GM23248 (cell line): ENCODE results near the gene FAM186B. TPM values are rescaled to one million over a fixed set of nuclear protein-coding genes. Genes with fewer than 3 reads are reported as not detected.
"Not testable (repeated sequence)": the region's sequence is repeated elsewhere in the genome, so short reads cannot be mapped to it uniquely, and the experiment has no call there.

ENCODE experiments used
- DNase-seq: peaks from one replicate; pipeline ENCODE4 v3.0.0-alpha.2; 2015
- H2AFZ ChIP-seq: fragments of 200-600 bp; sonication (generic); 2 replicates; pipeline ENCODE4 v1.6.1; 2016; ENCODE audit warnings: antibody characterized with exemption
- H3F3A ChIP-seq: fragments of 200-600 bp; sonication (generic); 2 replicates; pipeline ENCODE4 v1.6.1; 2016; ENCODE audit warnings: mild to moderate bottlenecking, antibody characterized with exemption, mixed run types; ENCODE audit not compliant: insufficient read depth
- H3K27ac ChIP-seq: fragments of 200-600 bp; sonication (generic); 2 replicates; pipeline ENCODE4 v1.5.1; 2016; ENCODE audit warnings: mild to moderate bottlenecking
- H3K27me3 ChIP-seq: fragments of 200-600 bp; sonication (generic); replicated peaks from 2 replicates; pipeline ENCODE4 v1.6.1; 2016; ENCODE audit warnings: mild to moderate bottlenecking; ENCODE audit not compliant: insufficient read depth
- H3K36me3 ChIP-seq: fragments of 200-600 bp; sonication (generic); 2 replicates; pipeline ENCODE4 v1.6.1; 2016; ENCODE audit warnings: low read depth, mild to moderate bottlenecking
- H3K4me1 ChIP-seq: fragments of 200-600 bp; sonication (generic); 2 replicates; pipeline ENCODE4 v1.6.1; 2016; ENCODE audit warnings: mild to moderate bottlenecking; ENCODE audit not compliant: insufficient read depth
- H3K4me2 ChIP-seq: fragments of 200-600 bp; sonication (generic); one replicate; pipeline ENCODE4 v1.6.1; 2016; ENCODE audit warnings: mild to moderate bottlenecking; ENCODE audit not compliant: unreplicated experiment
- H3K4me3 ChIP-seq: fragments of 200-600 bp; sonication (generic); 2 replicates; pipeline ENCODE4 v1.5.1; 2016; ENCODE audit warnings: mild to moderate bottlenecking
- H3K79me2 ChIP-seq: fragments of 200-600 bp; sonication (generic); 2 replicates; pipeline ENCODE4 v1.6.1; 2016; ENCODE audit warnings: mild to moderate bottlenecking; ENCODE audit not compliant: insufficient read depth
- H3K9ac ChIP-seq: fragments of 200-600 bp; sonication (generic); 2 replicates; pipeline ENCODE4 v1.6.1; 2016; ENCODE audit warnings: mild to moderate bottlenecking
- H3K9me2 ChIP-seq: fragments of 200-600 bp; sonication (generic); 2 replicates; pipeline ENCODE4 v1.6.1; 2016; ENCODE audit warnings: mixed run types, mild to moderate bottlenecking, moderate library complexity; ENCODE audit not compliant: insufficient read depth
- H3K9me3 ChIP-seq: fragments of 200-600 bp; sonication (generic); one replicate; pipeline ENCODE4 v1.6.1; 2017; ENCODE audit warnings: low read depth
- H4K20me1 ChIP-seq: fragments of 200-600 bp; sonication (generic); 2 replicates; pipeline ENCODE4 v1.6.0; 2016; ENCODE audit not compliant: insufficient read depth
- EZH2 ChIP-seq: fragments of 200-600 bp; sonication (generic); IDR thresholded peaks from 2 replicates; pipeline ENCODE4 v1.6.1; 2018; ENCODE audit warnings: antibody characterized with exemption, mild to moderate bottlenecking; ENCODE audit not compliant: insufficient read depth, poor library complexity, severe bottlenecking
- EZH2phosphoT487 ChIP-seq: fragments of 200-600 bp; sonication (generic); IDR thresholded peaks from 2 replicates; pipeline ENCODE4 v1.6.1; 2018; ENCODE audit warnings: antibody characterized with exemption, moderate library complexity, mild to moderate bottlenecking, low read depth; ENCODE audit not compliant: insufficient read depth
- WGBS, 2 experiments: methylation state at CpG; one replicate each; pipeline ENCODE4 v1.1.6; 2015 to 2017; ENCODE audit warnings: low lambda C conversion rate in 2 of 2, low coverage in 1 of 2; ENCODE audit errors: missing lambda C conversion rate in 2 of 2; 5-methylcytosine and 5-hydroxymethylcytosine counted together
- in situ Hi-C: fragments of 300-500 bp; cut with MboI; formaldehyde crosslinking; loops from 2 replicates; pipeline ENCODE4 v1.15.0; 2020
- polyA plus RNA-seq: library from polyadenylated mRNA; unstranded; fragments of >200 nt; fragmentation: Nextera tagmentation; extraction: Ambion mirVana; gene quantifications from 2 replicates; pipeline ENCODE4 v1.2.1, GENCODE V29; 2016
- total RNA-seq: library from RNA; depleted of rRNA; stranded (reverse); fragments of >200 nt; shearing (Covaris generic); gene quantifications from 2 replicates; pipeline ENCODE4 v1.2.3, GENCODE V29; 2014

Gene FAM186B
- total and polyA plus RNA-seq, 2 experiments from 2014 or later: 0.22 to 0.38 TPM

DNA sequence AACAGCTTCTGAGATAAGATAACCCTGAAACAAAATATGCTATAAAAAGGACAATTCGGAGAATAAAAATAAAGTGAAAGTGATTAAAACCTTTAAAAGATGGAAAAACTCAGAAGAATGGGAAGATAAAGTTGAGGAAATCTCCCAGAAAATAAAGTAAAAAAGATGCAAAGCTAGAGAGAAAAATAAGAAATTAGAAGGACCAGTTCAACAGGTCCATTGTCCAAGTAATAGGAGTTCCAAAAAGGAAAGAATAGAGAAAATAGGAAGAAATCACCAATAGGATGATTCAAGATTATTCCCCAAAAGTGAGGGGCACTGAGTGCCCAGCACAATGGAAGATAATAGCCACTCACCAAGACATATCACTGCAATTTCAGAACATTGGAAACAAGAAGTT lies 13.1 kb upstream of the FAM186B start:
- no peaks in the 10 kb centered on the region for H3K9me3 ChIP-seq
- no peak overlapping the region for H3K4me2 ChIP-seq
- TF ChIP-seq EZH2: no peak
- no peak for TF ChIP-seq EZH2phosphoT487
- in situ Hi-C loops: no loop called here
- H3K9me2 ChIP-seq: no peaks in the 10 kb centered on the region
- no peak overlapping the region for H3K4me3 ChIP-seq
- H3K27me3 ChIP-seq: no peaks in the 10 kb centered on the region
- peaks cover 12% of the 10 kb centered on the region; the same call in 1 of the 2 replicates for H3K4me1 ChIP-seq
- 81% methylated on average over 1 of the region's 1 CpG for WGBS, 2 experiments
- no peaks in the 10 kb centered on the region for H3K79me2 ChIP-seq
- H3K9ac ChIP-seq: no peak overlapping the region
- no peak overlapping the region for H2AFZ ChIP-seq
- DNase-seq: no peak
- H4K20me1 ChIP-seq: no peaks in the 10 kb centered on the region
- H3K36me3 ChIP-seq: no peaks in the 10 kb centered on the region
- H3K27ac ChIP-seq: no peak overlapping the region
- no peaks in the 10 kb centered on the region; the same call in 1 of the 2 replicates for H3F3A ChIP-seq

DNA sequence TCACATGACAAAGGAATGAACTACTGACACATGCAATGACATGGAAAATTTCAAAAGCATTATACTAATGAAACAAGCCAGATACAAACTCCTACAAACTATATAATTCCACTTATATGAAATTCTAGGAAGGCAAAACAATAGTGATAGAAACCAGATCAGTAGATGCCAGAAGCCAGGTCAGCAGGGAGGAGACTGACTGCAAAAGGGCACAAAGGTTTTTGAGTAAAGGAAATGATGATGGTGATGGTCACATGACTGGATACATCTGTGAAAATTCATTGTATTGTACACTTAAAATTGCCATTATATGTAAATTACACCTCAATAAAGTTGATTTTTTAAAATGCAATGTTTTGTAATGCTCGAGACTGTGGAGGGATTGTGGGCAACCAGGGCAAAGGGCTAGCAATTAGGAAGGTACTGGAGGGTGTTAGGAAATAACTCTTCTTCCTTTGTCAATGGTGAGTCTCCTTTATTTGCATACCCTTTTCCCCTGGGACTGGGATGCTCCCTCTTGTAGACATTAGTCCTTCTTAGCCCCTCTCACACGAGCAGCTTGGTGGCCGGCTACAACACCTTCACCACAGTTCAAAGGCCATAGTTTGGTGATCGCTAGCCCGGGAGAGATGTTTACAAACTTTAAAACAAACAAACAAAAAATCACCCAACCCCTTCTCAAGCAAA lies 11.2 kb upstream of the FAM186B start:
- no peaks in the 10 kb centered on the region for H3K36me3 ChIP-seq
- peaks cover 1% of the 10 kb centered on the region; the same call in 1 of the 2 replicates for H3K4me1 ChIP-seq
- H4K20me1 ChIP-seq: no peaks in the 10 kb centered on the region
- no peaks in the 10 kb centered on the region; the same call in 1 of the 2 replicates for H3F3A ChIP-seq
- H3K9me3 ChIP-seq: no peaks in the 10 kb centered on the region
- WGBS, 2 experiments: 53 to 59% methylated on average over 5 of the region's 5 CpGs
- no peak overlapping the region for H3K9ac ChIP-seq
- in situ Hi-C loops: no loop called here
- no peak overlapping the region for H3K27ac ChIP-seq
- H3K4me2 ChIP-seq: no peak overlapping the region
- H3K27me3 ChIP-seq: no peaks in the 10 kb centered on the region
- H3K79me2 ChIP-seq: no peaks in the 10 kb centered on the region
- H3K4me3 ChIP-seq: no peak overlapping the region
- TF ChIP-seq EZH2phosphoT487 (no peak), EZH2 (no peak)
- H3K9me2 ChIP-seq: no peaks in the 10 kb centered on the region
- H2AFZ ChIP-seq: no peak overlapping the region
- DNase-seq: no peak

- no peak overlapping the region for H2AFZ ChIP-seq
- H3K79me2 ChIP-seq: no peaks in the 10 kb centered on the region
- H4K20me1 ChIP-seq: no peaks in the 10 kb centered on the region
- H3K27ac ChIP-seq: no peak overlapping the region
- WGBS, 2 experiments: 92 to 93% methylated on average over 3 to 7 of the region's 7 CpGs
- no peak overlapping the region for H3K4me3 ChIP-seq
- no peak overlapping the region for H3K4me2 ChIP-seq
- H3K36me3 ChIP-seq: no peaks in the 10 kb centered on the region
- no peak overlapping the region for H3K9ac ChIP-seq
- TF ChIP-seq EZH2phosphoT487: no peak
- TF ChIP-seq EZH2: no peak
- DNase-seq: peak; percentile 60
- H3F3A ChIP-seq: no peaks in the 10 kb centered on the region; the same call in 1 of the 2 replicates
- in situ Hi-C loops: no loop called here
- no peaks in the 10 kb centered on the region for H3K27me3 ChIP-seq
- H3K9me3 ChIP-seq: no peaks in the 10 kb centered on the region
- no peaks in the 10 kb centered on the region for H3K9me2 ChIP-seq
- no peaks in the 10 kb centered on the region for H3K4me1 ChIP-seq
Measured at GRCh38 chr12:49615725-49616124, 10.3 kb upstream of the FAM186B start.

GRCh38 chr12:49612210-49612609 lies 6.8 kb upstream of the FAM186B start:
- H3K9me3 ChIP-seq: no peaks in the 10 kb centered on the region
- no peaks in the 10 kb centered on the region for H4K20me1 ChIP-seq
- DNase-seq: no peak
- no peaks in the 10 kb centered on the region for H3K4me1 ChIP-seq
- no peak overlapping the region for H2AFZ ChIP-seq
- in situ Hi-C loops: no loop called here
- no peak overlapping the region for H3K4me2 ChIP-seq
- H3K9ac ChIP-seq: no peak overlapping the region
- H3K36me3 ChIP-seq: no peaks in the 10 kb centered on the region
- H3K27ac ChIP-seq: no peak overlapping the region
- H3K4me3 ChIP-seq: no peak overlapping the region
- TF ChIP-seq EZH2phosphoT487 (no peak), EZH2 (no peak)
- no peaks in the 10 kb centered on the region for H3K27me3 ChIP-seq
- no peaks in the 10 kb centered on the region for H3K9me2 ChIP-seq
- no peaks in the 10 kb centered on the region; the same call in 1 of the 2 replicates for H3F3A ChIP-seq
- no peaks in the 10 kb centered on the region for H3K79me2 ChIP-seq

DNA sequence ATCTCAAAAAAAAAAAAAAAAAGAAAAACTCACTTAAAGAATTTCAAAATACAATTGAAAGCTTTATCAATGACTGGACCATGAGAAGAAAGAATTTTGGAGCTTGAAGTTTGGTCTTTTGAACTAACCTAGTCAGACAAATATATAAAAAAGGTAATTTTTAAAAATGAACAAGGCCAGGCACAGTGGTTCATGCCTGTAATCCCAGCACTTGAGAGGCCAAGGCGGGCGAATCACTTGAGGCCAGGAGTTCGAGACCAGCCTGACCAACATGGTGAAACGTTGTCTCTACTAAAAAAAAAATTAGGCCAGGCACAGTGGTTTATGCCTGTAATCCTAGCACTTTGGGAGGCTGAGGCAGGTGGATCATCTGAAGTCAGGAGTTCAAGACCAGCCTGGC lies 5.3 kb upstream of the FAM186B start:
- H3K36me3 ChIP-seq, DNase-seq, H3F3A ChIP-seq, H3K4me1 ChIP-seq, H3K27me3 ChIP-seq, H3K27ac ChIP-seq, H3K9me3 ChIP-seq, H3K9me2 ChIP-seq, in situ Hi-C loops, H3K4me3 ChIP-seq, H4K20me1 ChIP-seq, H3K79me2 ChIP-seq, H2AFZ ChIP-seq, H3K4me2 ChIP-seq, H3K9ac ChIP-seq: not testable (repeated sequence)
- WGBS, 2 experiments: 78 to 85% methylated on average over 4 of the region's 4 CpGs
